ENCODE results near the gene PGGT1B.

DNA sequence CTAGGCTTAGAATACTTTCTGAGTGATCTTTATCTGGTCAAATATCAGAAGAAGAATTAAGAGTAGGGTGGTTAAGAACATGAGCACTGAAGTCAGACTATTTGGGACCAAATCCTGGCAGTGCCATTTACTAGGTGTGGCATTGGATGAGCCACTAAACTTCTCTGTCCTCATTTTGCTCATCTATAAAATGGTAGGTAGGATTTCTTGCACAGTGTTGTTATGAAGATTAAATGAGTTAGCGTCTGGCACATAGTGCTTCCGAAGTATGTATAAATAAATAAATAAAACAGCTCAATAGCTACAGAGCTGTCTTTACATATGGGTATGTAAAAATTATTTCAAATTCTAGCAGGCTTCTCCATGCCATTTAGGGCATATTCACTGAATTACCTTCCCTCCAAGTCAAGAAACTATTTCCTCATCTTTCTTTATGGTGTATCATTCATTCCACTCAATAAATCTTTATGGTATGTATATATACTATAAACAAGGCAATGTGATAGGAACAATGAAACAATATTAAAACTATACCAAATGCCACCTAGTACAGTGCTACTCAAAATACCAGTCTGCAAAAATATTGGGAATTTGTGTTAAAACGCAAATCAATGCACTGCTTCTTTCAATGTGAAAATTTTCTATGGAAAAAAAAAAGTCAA is 9.8 kb upstream of the PGGT1B start:
- TF ChIP-seq, protein P1, sequence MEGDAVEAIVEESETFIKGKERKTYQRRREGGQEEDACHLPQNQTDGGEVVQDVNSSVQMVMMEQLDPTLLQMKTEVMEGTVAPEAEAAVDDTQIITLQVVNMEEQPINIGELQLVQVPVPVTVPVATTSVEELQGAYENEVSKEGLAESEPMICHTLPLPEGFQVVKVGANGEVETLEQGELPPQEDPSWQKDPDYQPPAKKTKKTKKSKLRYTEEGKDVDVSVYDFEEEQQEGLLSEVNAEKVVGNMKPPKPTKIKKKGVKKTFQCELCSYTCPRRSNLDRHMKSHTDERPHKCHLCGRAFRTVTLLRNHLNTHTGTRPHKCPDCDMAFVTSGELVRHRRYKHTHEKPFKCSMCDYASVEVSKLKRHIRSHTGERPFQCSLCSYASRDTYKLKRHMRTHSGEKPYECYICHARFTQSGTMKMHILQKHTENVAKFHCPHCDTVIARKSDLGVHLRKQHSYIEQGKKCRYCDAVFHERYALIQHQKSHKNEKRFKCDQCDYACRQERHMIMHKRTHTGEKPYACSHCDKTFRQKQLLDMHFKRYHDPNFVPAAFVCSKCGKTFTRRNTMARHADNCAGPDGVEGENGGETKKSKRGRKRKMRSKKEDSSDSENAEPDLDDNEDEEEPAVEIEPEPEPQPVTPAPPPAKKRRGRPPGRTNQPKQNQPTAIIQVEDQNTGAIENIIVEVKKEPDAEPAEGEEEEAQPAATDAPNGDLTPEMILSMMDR (conservative IDR thresholded peaks at IDR 0.05; ENCODE audit: low read length) = no peak
- TF ChIP-seq EZH2phosphoT487 (IDR thresholded peaks at IDR 0.05; ENCODE audit: borderline replicate concordance) = no peak

Data from Loucy (cell line).